ENCODE results near the gene SARDH. TPM values are rescaled to one million over a fixed set of nuclear protein-coding genes. Genes with fewer than 3 reads are reported as not detected.

Gene SARDH
- total RNA-seq, 4 donors from 2014 or later: 0.39 to 2.9 (median 0.59) TPM

GRCh38 chr9:133712221-133713100, 25.7 kb downstream of the SARDH start:
- DNase-seq: peak in 1 of 2 donors; percentile 6
- in situ Hi-C loops (cut with MboI; ENCODE audit: low sequenced_read_pairs in 4 of 4) (no loop called here), intact Hi-C loops (cut with DNase I; ENCODE audit: low total_unique reads) (no loop called here)
- Histone ChIP-seq H3K27ac (no peak overlapping the region), H3K4me1 (no peaks in the 10 kb centered on the region), H3K27me3 (peaks cover 2 to 18% (median 6%) of the 10 kb centered on the region in 3 donors), H3K9me3 (no peaks in the 10 kb centered on the region), H3K36me3 (no peaks in the 10 kb centered on the region), H3K4me3 (no peak overlapping the region)
- ATAC-seq: no peak
- TF ChIP-seq POLR2A (IDR thresholded peaks at IDR 0.05) (no peak), CTCF (IDR thresholded peaks at IDR 0.05 in 4 of 5, conservative IDR thresholded peaks at IDR 0.05 in 1 of 5) (no peak)

DNA sequence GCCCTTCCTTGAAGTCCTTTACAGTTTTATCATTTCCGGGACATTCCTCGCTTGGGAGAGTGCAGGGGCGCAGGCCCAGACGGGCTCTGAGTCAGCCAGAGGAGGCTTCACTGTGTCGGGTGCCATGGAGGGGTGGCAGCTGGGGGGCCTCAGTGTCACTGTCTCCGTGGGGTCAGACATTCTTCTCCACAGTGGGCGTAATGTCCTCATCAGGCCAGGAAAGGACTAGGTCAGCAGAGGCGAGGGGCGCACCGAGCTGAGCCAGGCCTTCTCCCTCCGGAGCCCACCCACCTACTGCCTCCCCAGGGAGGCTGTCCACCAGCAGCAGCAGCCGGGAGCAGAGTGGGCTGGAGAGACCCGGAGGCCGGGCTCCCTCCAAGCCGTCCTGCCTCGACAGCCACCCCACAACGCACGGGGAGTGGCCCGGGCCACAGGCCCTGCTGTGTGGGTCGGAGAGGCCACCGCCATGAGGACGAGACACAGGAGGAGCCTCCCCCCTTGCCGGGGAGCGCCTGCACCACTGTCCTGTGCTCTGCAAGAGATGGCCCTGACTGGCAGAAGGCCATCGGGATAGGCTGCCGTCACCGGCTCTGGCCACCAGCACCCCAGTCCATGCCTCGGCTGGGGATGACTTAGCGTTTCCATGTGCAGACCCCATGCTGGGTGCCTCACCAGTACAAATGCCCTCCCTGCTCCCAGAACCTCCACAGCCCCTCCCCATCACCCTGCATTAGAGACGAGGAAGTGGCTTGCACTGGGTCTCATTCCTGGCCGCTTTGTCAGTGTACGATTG, 26.5 kb downstream of the SARDH start:
- H3K4me3 ChIP-seq: no peak overlapping the region
- no peak overlapping the region for H3K27ac ChIP-seq
- H3K9me3 ChIP-seq: no peaks in the 10 kb centered on the region
- H3K27me3 ChIP-seq: peaks cover 2 to 18% (median 6%) of the 10 kb centered on the region in 3 donors
- peak in 1 of 2 donors; percentile 9 for DNase-seq
- H3K36me3 ChIP-seq: no peaks in the 10 kb centered on the region
- in situ Hi-C loops (cut with MboI; ENCODE audit: low sequenced_read_pairs in 4 of 4) (no loop called here), intact Hi-C loops (cut with DNase I; ENCODE audit: low total_unique reads) (no loop called here)
- ATAC-seq: no peak
- H3K4me1 ChIP-seq: no peaks in the 10 kb centered on the region
- TF ChIP-seq POLR2A (IDR thresholded peaks at IDR 0.05): no peak
- no peak for TF ChIP-seq CTCF (IDR thresholded peaks at IDR 0.05 in 4 of 5, conservative IDR thresholded peaks at IDR 0.05 in 1 of 5)

DNA sequence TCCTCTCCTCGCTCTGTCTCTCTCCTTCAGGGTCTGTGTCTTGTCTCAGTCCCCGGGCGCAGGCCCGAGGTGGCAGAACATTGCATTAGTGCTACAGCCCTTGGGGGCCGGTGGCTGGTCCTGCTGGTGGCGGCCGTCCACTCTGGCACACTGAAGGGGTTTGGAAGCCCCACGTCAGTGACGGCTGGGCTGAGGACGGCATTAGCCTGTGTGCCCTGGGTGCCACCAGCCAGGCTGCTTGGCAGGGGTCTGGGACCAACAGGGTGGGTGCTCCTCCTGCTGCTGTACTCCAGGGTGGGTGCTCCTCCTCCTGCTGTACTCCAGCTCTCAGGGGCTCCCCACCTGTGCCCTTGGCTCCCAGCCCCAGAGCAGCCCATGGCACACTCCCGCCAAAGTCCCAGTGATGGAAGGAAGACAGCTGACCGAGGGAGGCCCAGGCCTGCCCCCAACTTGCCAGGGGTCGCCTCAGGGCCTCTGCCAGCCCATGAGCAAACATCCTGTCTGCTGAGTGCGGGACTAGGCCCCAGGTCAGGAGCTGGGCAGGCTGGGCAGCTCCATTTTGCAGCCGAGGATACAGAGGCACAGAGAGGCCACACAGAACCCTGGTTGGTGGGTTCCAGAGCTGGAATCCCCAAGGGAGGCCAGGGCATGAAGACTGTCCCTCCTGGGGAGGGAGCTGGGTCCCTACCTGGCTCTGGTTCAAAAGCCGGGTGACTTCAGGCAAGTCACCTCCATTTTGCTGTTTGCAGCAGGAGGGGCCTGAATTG, 27.3 kb downstream of the SARDH start:
- peaks cover 2 to 18% (median 6%) of the 10 kb centered on the region in 3 donors for H3K27me3 ChIP-seq
- no peaks in the 10 kb centered on the region for H3K4me1 ChIP-seq
- DNase-seq (peak in 1 of 2 donors; percentile 7), ATAC-seq (no peak)
- H3K9me3 ChIP-seq: no peaks in the 10 kb centered on the region
- no peaks in the 10 kb centered on the region for H3K36me3 ChIP-seq
- no peak for TF ChIP-seq POLR2A (IDR thresholded peaks at IDR 0.05)
- TF ChIP-seq CTCF (IDR thresholded peaks at IDR 0.05 in 4 of 5, conservative IDR thresholded peaks at IDR 0.05 in 1 of 5): no peak
- intact Hi-C loops (cut with DNase I; ENCODE audit: low total_unique reads): no loop called here
- H3K27ac ChIP-seq: no peak overlapping the region
- no peak overlapping the region for H3K4me3 ChIP-seq
- in situ Hi-C loops (cut with MboI; ENCODE audit: low sequenced_read_pairs in 4 of 4): no loop called here

- Histone ChIP-seq H3K4me3 (no peak overlapping the region), H3K27ac (no peak overlapping the region), H3K36me3 (no peaks in the 10 kb centered on the region), H3K4me1 (no peaks in the 10 kb centered on the region), H3K27me3 (peaks cover 2 to 18% (median 6%) of the 10 kb centered on the region in 3 donors), H3K9me3 (no peaks in the 10 kb centered on the region)
- TF ChIP-seq CTCF (IDR thresholded peaks at IDR 0.05 in 4 of 5, conservative IDR thresholded peaks at IDR 0.05 in 1 of 5) (no peak), POLR2A (IDR thresholded peaks at IDR 0.05) (no peak)
- intact Hi-C loops (cut with DNase I; ENCODE audit: low total_unique reads): no loop called here
- DNase-seq (peak in 1 of 2 donors; percentile 1), ATAC-seq (no peak)
- in situ Hi-C loops (cut with MboI; ENCODE audit: low sequenced_read_pairs in 4 of 4): no loop called here
Measured at GRCh38 chr9:133709691-133710571, 28.2 kb downstream of the SARDH start.
